ENCODE results near the gene CSNK2A3.

DNA sequence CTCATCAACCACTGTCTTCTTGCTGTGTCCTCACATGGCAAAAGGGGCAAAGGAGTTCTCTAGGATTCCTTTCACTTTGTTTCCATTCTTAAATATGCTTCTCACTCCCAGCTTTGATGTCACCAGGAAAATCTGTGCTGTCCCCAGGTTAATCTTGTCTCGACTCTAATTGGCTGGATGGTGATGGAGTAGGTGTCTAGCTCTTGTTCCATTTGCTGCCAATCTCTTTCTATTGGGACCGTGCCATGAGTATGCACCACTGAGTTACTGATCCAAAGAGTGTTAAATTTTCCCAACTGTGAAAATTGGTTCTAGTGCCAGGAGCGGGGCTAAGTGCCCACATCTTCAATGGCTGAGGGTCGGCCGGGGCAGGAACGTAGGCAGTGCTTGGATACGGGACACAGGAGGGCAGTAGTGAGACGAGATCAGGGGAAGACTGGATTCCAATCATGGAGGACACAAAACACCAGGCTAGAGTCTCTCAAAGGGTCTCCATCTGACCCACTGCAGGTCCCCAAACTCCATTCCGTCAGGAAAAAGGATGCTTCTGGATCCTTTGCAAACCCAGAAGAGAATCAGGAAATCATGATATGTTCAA is 47.7 kb upstream of the CSNK2A3 start:
- TF ChIP-seq, protein P1, sequence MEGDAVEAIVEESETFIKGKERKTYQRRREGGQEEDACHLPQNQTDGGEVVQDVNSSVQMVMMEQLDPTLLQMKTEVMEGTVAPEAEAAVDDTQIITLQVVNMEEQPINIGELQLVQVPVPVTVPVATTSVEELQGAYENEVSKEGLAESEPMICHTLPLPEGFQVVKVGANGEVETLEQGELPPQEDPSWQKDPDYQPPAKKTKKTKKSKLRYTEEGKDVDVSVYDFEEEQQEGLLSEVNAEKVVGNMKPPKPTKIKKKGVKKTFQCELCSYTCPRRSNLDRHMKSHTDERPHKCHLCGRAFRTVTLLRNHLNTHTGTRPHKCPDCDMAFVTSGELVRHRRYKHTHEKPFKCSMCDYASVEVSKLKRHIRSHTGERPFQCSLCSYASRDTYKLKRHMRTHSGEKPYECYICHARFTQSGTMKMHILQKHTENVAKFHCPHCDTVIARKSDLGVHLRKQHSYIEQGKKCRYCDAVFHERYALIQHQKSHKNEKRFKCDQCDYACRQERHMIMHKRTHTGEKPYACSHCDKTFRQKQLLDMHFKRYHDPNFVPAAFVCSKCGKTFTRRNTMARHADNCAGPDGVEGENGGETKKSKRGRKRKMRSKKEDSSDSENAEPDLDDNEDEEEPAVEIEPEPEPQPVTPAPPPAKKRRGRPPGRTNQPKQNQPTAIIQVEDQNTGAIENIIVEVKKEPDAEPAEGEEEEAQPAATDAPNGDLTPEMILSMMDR (IDR thresholded peaks at IDR 0.05): peak in 3 of 5 experiments; percentile 8 to 10 (median 9)
- TF ChIP-seq POLR2A (IDR thresholded peaks at IDR 0.05) (no peak), POLR2AphosphoS5 (IDR thresholded peaks at IDR 0.05) (no peak), EP300 (IDR thresholded peaks at IDR 0.05; ENCODE audit: low read depth) (no peak)

All from transverse colon (tissue), 4 donors.